Neural progenitor cell (in vitro differentiated cells): ENCODE measurements around the gene SLC16A5. TPM values are rescaled to one million over a fixed set of nuclear protein-coding genes. Genes with fewer than 3 reads are reported as not detected.

ENCODE experiments used
- DNase-seq: peaks from one replicate; pipeline ENCODE4 v3.0.0-alpha.2; 2016; ENCODE audit warnings: low spot score
- H2AFZ ChIP-seq: fragments of 200-600 bp; sonication (generic); replicated peaks from 2 replicates; pipeline ENCODE4 v1.6.1; 2016; ENCODE audit warnings: antibody characterized with exemption
- H3F3A ChIP-seq: fragments of 200-600 bp; sonication (generic); 2 replicates; pipeline ENCODE4 v1.6.1; 2016; ENCODE audit warnings: antibody characterized with exemption, low read depth
- H3K27ac ChIP-seq: fragments of 200-600 bp; sonication (generic); 2 replicates; pipeline ENCODE4 v1.5.1; 2016; ENCODE audit warnings: mild to moderate bottlenecking
- H3K27me3 ChIP-seq: fragments of 200-600 bp; sonication (generic); 2 replicates; pipeline ENCODE4 v1.6.1; 2016; ENCODE audit warnings: mild to moderate bottlenecking, moderate library complexity
- H3K36me3 ChIP-seq: fragments of 200-600 bp; sonication (generic); 2 replicates; pipeline ENCODE4 v1.5.1; 2016
- H3K4me1 ChIP-seq: fragments of 200-600 bp; sonication (generic); 2 replicates; pipeline ENCODE4 v1.6.1; 2016; ENCODE audit warnings: mixed run types
- H3K4me2 ChIP-seq: fragments of 200-600 bp; sonication (generic); 2 replicates; pipeline ENCODE4 v1.6.1; 2016
- H3K4me3 ChIP-seq: fragments of 200-600 bp; sonication (generic); 2 replicates; pipeline ENCODE4 v1.5.1; 2016
- H3K79me2 ChIP-seq: fragments of 200-600 bp; sonication (generic); 2 replicates; pipeline ENCODE4 v1.6.1; 2016; ENCODE audit warnings: low read depth
- H3K9ac ChIP-seq: fragments of 200-600 bp; sonication (generic); 2 replicates; pipeline ENCODE4 v1.6.1; 2016
- H3K9me3 ChIP-seq: fragments of 200-600 bp; sonication (generic); 2 replicates; pipeline ENCODE4 v1.5.1; 2016; ENCODE audit warnings: low read depth
- H4K20me1 ChIP-seq: fragments of 200-600 bp; sonication (generic); 2 replicates; pipeline ENCODE4 v1.6.1; 2016; ENCODE audit warnings: low read depth
- H3K27ac Mint-ChIP-seq: 3 replicates; pipeline ENCODE4 v1.8.0; 2021; ENCODE audit warnings: mixed read lengths
- H3K27me3 Mint-ChIP-seq: 2 replicates; pipeline ENCODE4 v1.8.0; 2022; ENCODE audit warnings: low read depth, mild to moderate bottlenecking, inconsistent platforms, moderate library complexity, mixed read lengths; ENCODE audit not compliant: insufficient read depth
- H3K36me3 Mint-ChIP-seq: 3 replicates; pipeline ENCODE4 v1.8.0; 2021; ENCODE audit warnings: mixed read lengths
- H3K4me1 Mint-ChIP-seq: 3 replicates; pipeline ENCODE4 v1.8.0; 2021; ENCODE audit warnings: mixed read lengths
- H3K4me3 Mint-ChIP-seq: 3 replicates; pipeline ENCODE4 v1.8.0; 2021; ENCODE audit warnings: mild to moderate bottlenecking, moderate library complexity, mixed read lengths
- H3K9me3 Mint-ChIP-seq: 3 replicates; pipeline ENCODE4 v1.8.0; 2020; ENCODE audit warnings: mixed read lengths
- EZH2 ChIP-seq: fragments of 200-600 bp; sonication (generic); IDR thresholded peaks from 2 replicates; pipeline ENCODE4 v1.6.1; 2017; ENCODE audit warnings: antibody characterized with exemption, mild to moderate bottlenecking, moderate library complexity
- EZH2phosphoT487 ChIP-seq: fragments of 200-600 bp; sonication (generic); IDR thresholded peaks from 2 replicates; pipeline ENCODE4 v1.6.1; 2017; ENCODE audit warnings: antibody characterized with exemption
- total RNA-seq: library from RNA; depleted of rRNA; stranded (reverse); fragments of >200 nt; gene quantifications from 2 replicates; pipeline ENCODE4 v1.2.3, GENCODE V29; 2015; ENCODE audit warnings: low replicate concordance
- TF ChIP-seq, protein P1 (sequence below): fragments of 200-600 bp; sonication (generic); IDR thresholded peaks from 2 replicates; pipeline ENCODE4 v1.5.1; 2017; ENCODE audit warnings: antibody characterized with exemption, mild to moderate bottlenecking

SLC16A5 gene
- total RNA-seq, 1 donor from 2014 or later = 3.4 TPM

GRCh38 chr17:75118307-75118706 lies 30.6 kb downstream of the SLC16A5 start:
- Mint-ChIP-seq H3K9me3 (no peaks in the 10 kb centered on the region), H3K27ac (peak overlapping the region; percentile 83), H3K36me3 (peaks cover 9% of the 10 kb centered on the region), H3K4me1 (peaks cover 11% of the 10 kb centered on the region), H3K27me3 (peaks cover 7% of the 10 kb centered on the region), H3K4me3 (no peak overlapping the region)
- H3K79me2 ChIP-seq = no peaks in the 10 kb centered on the region
- peaks cover 5% of the 10 kb centered on the region for H3F3A ChIP-seq
- H3K36me3 ChIP-seq = no peaks in the 10 kb centered on the region
- no peak overlapping the region for H3K4me2 ChIP-seq
- H4K20me1 ChIP-seq = no peaks in the 10 kb centered on the region
- H3K27ac ChIP-seq = no peak overlapping the region
- H2AFZ ChIP-seq = no peak overlapping the region
- no peaks in the 10 kb centered on the region for H3K9me3 ChIP-seq
- no peak overlapping the region for H3K4me3 ChIP-seq
- no peak overlapping the region for H3K9ac ChIP-seq
- peaks cover 3% of the 10 kb centered on the region for H3K4me1 ChIP-seq
- DNase-seq = no peak
- no peaks in the 10 kb centered on the region for H3K27me3 ChIP-seq
- TF ChIP-seq EZH2phosphoT487 (no peak), EZH2 (no peak)
- TF ChIP-seq, protein P1, sequence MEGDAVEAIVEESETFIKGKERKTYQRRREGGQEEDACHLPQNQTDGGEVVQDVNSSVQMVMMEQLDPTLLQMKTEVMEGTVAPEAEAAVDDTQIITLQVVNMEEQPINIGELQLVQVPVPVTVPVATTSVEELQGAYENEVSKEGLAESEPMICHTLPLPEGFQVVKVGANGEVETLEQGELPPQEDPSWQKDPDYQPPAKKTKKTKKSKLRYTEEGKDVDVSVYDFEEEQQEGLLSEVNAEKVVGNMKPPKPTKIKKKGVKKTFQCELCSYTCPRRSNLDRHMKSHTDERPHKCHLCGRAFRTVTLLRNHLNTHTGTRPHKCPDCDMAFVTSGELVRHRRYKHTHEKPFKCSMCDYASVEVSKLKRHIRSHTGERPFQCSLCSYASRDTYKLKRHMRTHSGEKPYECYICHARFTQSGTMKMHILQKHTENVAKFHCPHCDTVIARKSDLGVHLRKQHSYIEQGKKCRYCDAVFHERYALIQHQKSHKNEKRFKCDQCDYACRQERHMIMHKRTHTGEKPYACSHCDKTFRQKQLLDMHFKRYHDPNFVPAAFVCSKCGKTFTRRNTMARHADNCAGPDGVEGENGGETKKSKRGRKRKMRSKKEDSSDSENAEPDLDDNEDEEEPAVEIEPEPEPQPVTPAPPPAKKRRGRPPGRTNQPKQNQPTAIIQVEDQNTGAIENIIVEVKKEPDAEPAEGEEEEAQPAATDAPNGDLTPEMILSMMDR = no peak

DNA sequence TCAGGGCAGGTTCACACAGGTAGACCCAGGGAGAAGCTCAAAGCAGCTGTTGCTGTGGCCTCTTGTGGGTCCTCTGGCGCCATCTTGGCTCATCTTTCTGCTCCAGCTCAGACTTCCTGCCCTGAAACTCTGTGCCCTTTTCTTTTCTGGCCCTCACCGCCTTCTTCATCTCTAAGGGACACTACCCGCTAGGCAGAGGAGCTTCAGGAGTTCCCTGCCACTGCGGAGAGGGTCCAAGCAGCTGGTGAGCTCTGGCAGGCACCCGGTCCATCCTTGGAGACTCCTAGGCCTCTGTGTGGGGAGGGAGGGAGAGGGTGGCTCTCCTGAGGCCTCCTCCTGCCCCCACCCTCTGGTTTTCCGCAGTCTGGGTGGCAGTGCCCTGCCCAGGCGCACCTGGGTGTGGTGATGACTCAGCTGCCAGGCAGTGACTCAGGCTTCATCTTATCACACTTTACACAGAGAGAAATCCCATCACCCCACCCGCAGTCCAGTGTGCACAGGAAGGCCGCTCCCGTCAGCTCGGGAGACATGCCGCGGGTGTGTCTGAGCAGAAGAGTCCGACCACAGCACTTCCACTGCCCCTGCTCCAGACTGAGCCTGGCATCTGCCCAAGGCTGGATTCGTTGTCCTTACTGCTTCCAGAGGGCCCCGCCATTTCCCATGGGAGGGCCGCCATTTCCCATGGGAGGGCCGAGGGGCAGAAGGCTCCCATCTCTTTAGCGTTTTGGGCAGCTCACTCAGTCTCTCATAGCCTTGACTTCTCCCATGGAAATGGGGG lies 36.5 kb downstream of the SLC16A5 start:
- Histone ChIP-seq H3K9ac (no peak overlapping the region), H3K4me3 (no peak overlapping the region), H3K27me3 (no peaks in the 10 kb centered on the region), H3K9me3 (no peaks in the 10 kb centered on the region), H3K79me2 (peaks cover under 1% of the 10 kb centered on the region), H3K36me3 (no peaks in the 10 kb centered on the region), H3K27ac (no peak overlapping the region), H3K4me1 (no peaks in the 10 kb centered on the region), H3K4me2 (no peak overlapping the region), H3F3A (peaks cover 10% of the 10 kb centered on the region), H4K20me1 (peaks cover under 1% of the 10 kb centered on the region), H2AFZ (no peak overlapping the region)
- DNase-seq = no peak
- peaks cover 3% of the 10 kb centered on the region for H3K27me3 Mint-ChIP-seq
- H3K9me3 Mint-ChIP-seq = no peaks in the 10 kb centered on the region
- no peak for TF ChIP-seq EZH2phosphoT487
- TF ChIP-seq EZH2 = no peak
- TF ChIP-seq, protein P1 = no peak
- H3K27ac Mint-ChIP-seq = no peak overlapping the region
- no peak overlapping the region for H3K4me3 Mint-ChIP-seq
- H3K36me3 Mint-ChIP-seq = peaks cover 10% of the 10 kb centered on the region
- no peaks in the 10 kb centered on the region for H3K4me1 Mint-ChIP-seq

DNA sequence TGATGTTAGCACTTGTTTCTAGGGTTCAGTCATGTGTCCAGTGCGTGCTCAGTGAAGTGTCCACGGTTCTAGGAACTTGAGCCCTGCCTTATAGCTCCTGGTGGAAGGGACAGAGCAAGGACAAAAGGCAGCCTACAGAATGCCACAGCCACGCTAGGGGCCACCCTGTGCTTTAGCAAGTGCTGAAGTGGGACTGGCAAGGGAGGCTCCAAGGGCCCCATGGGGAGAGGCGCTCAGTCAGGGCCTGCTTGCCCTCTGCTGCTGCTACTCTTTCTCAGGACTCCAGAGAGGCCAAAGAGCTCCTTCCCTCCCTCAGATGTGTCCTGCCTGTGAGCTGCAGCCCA lies 37.0 kb downstream of the SLC16A5 start:
- peaks cover 6% of the 10 kb centered on the region for H4K20me1 ChIP-seq
- H3K36me3 ChIP-seq = no peaks in the 10 kb centered on the region
- TF ChIP-seq, protein P1 = no peak
- TF ChIP-seq EZH2 (no peak), EZH2phosphoT487 (no peak)
- H3K27ac Mint-ChIP-seq = no peak overlapping the region
- no peak overlapping the region for H3K4me3 Mint-ChIP-seq
- H3K27me3 ChIP-seq = no peaks in the 10 kb centered on the region
- H3K4me1 ChIP-seq = no peaks in the 10 kb centered on the region
- no peak overlapping the region for H3K4me2 ChIP-seq
- peaks cover 12% of the 10 kb centered on the region for H3K36me3 Mint-ChIP-seq
- H3K9me3 Mint-ChIP-seq = no peaks in the 10 kb centered on the region
- DNase-seq = no peak
- no peaks in the 10 kb centered on the region for H3K9me3 ChIP-seq
- peaks cover 6% of the 10 kb centered on the region for H3K79me2 ChIP-seq
- H3K27ac ChIP-seq = no peak overlapping the region
- H3K9ac ChIP-seq = no peak overlapping the region
- H3K4me1 Mint-ChIP-seq = peaks cover 3% of the 10 kb centered on the region
- peaks cover 15% of the 10 kb centered on the region for H3F3A ChIP-seq
- peaks cover 3% of the 10 kb centered on the region for H3K27me3 Mint-ChIP-seq
- H3K4me3 ChIP-seq = no peak overlapping the region
- H2AFZ ChIP-seq = no peak overlapping the region
